ENCODE results near the gene SH3PXD2A.

- TF ChIP-seq POLR2A (IDR thresholded peaks at IDR 0.05): no peak
- no peak for TF ChIP-seq CTCF (IDR thresholded peaks at IDR 0.05)
These were observed 55.3 kb downstream of the SH3PXD2A start for GRCh38 chr10:103800089-103800488.
